Measurements from ENCODE around the gene CEP70.

Gene CEP70

GRCh38 chr3:138513090-138513843, 80.8 kb downstream of the CEP70 start:
- peaks cover 5% of the 10 kb centered on the region; the same call in 1 of the 2 replicates for H3K9me3 ChIP-seq (ENCODE audit: low read length)
- no peaks in the 10 kb centered on the region for H3K79me2 ChIP-seq (ENCODE audit: insufficient read depth, low read length)
- H3K27me3 ChIP-seq (ENCODE audit: insufficient read depth, low read length) = no peaks in the 10 kb centered on the region
- no peak overlapping the region for H2AFZ ChIP-seq (ENCODE audit: low read length)
- H3K4me3 ChIP-seq (ENCODE audit: low read depth, low read length, poor library complexity, severe bottlenecking) = no peak overlapping the region
- no peaks in the 10 kb centered on the region for H3K9me2 ChIP-seq (ENCODE audit: low read depth, low read length)
- H3K9ac ChIP-seq (ENCODE audit: low read length) = no peak overlapping the region
- no peak overlapping the region for H3K4me2 ChIP-seq (ENCODE audit: low read length)
- H4K20me1 ChIP-seq (ENCODE audit: insufficient read depth, low read length) = no peaks in the 10 kb centered on the region
- TF ChIP-seq CTCF (IDR thresholded peaks at IDR 0.05; ENCODE audit: low read length) (no peak), EZH2 (IDR thresholded peaks at IDR 0.05; ENCODE audit: borderline replicate concordance, low read length) (no peak)
- H3K36me3 ChIP-seq (ENCODE audit: insufficient read depth, low read length) = peaks cover 4% of the 10 kb centered on the region; the same call in 1 of the 2 replicates
- H3F3A ChIP-seq (ENCODE audit: insufficient read depth, low read length) = no peaks in the 10 kb centered on the region
- no peak overlapping the region for H3K27ac ChIP-seq (ENCODE audit: low read depth, low read length, poor library complexity, severe bottlenecking)
- no peaks in the 10 kb centered on the region for H3K4me1 ChIP-seq (ENCODE audit: insufficient read depth, low read length, severe bottlenecking)

GRCh38 chr3:138511945-138512344, 82.1 kb downstream of the CEP70 start:
- H4K20me1 ChIP-seq (ENCODE audit: insufficient read depth, low read length) = no peaks in the 10 kb centered on the region
- H2AFZ ChIP-seq (ENCODE audit: low read length) = no peak overlapping the region
- H3K9me3 ChIP-seq (ENCODE audit: low read length) = 0 out of 2 replicates have a peak, but pooled peaks cover 2% of the 10 kb centered on the region
- no peaks in the 10 kb centered on the region for H3K27me3 ChIP-seq (ENCODE audit: insufficient read depth, low read length)
- no peaks in the 10 kb centered on the region for H3F3A ChIP-seq (ENCODE audit: insufficient read depth, low read length)
- no peaks in the 10 kb centered on the region for H3K79me2 ChIP-seq (ENCODE audit: insufficient read depth, low read length)
- H3K4me2 ChIP-seq (ENCODE audit: low read length) = no peak overlapping the region
- no peak for TF ChIP-seq CTCF (IDR thresholded peaks at IDR 0.05; ENCODE audit: low read length)
- no peak for TF ChIP-seq EZH2 (IDR thresholded peaks at IDR 0.05; ENCODE audit: borderline replicate concordance, low read length)
- H3K9ac ChIP-seq (ENCODE audit: low read length) = no peak overlapping the region
- H3K9me2 ChIP-seq (ENCODE audit: low read depth, low read length) = no peaks in the 10 kb centered on the region
- no peak overlapping the region for H3K27ac ChIP-seq (ENCODE audit: low read depth, low read length, poor library complexity, severe bottlenecking)
- H3K36me3 ChIP-seq (ENCODE audit: insufficient read depth, low read length) = no peaks in the 10 kb centered on the region
- H3K4me1 ChIP-seq (ENCODE audit: insufficient read depth, low read length, severe bottlenecking) = no peaks in the 10 kb centered on the region
- H3K4me3 ChIP-seq (ENCODE audit: low read depth, low read length, poor library complexity, severe bottlenecking) = no peak overlapping the region

- no peaks in the 10 kb centered on the region for H3F3A ChIP-seq (ENCODE audit: insufficient read depth, low read length)
- no peaks in the 10 kb centered on the region for H3K79me2 ChIP-seq (ENCODE audit: insufficient read depth, low read length)
- H3K4me1 ChIP-seq (ENCODE audit: insufficient read depth, low read length, severe bottlenecking) = no peaks in the 10 kb centered on the region
- H3K9me3 ChIP-seq (ENCODE audit: low read length) = no peaks in the 10 kb centered on the region
- H2AFZ ChIP-seq (ENCODE audit: low read length) = no peak overlapping the region
- no peaks in the 10 kb centered on the region for H3K27me3 ChIP-seq (ENCODE audit: insufficient read depth, low read length)
- no peak overlapping the region for H3K4me2 ChIP-seq (ENCODE audit: low read length)
- no peaks in the 10 kb centered on the region for H4K20me1 ChIP-seq (ENCODE audit: insufficient read depth, low read length)
- TF ChIP-seq EZH2 (IDR thresholded peaks at IDR 0.05; ENCODE audit: borderline replicate concordance, low read length) = no peak
- TF ChIP-seq CTCF (IDR thresholded peaks at IDR 0.05; ENCODE audit: low read length) = no peak
- H3K9me2 ChIP-seq (ENCODE audit: low read depth, low read length) = no peaks in the 10 kb centered on the region
- no peak overlapping the region for H3K4me3 ChIP-seq (ENCODE audit: low read depth, low read length, poor library complexity, severe bottlenecking)
- no peaks in the 10 kb centered on the region for H3K36me3 ChIP-seq (ENCODE audit: insufficient read depth, low read length)
- H3K27ac ChIP-seq (ENCODE audit: low read depth, low read length, poor library complexity, severe bottlenecking) = no peak overlapping the region
- H3K9ac ChIP-seq (ENCODE audit: low read length) = no peak overlapping the region
Observed at GRCh38 chr3:138509586-138509985, 84.5 kb downstream of the CEP70 start.

Data from OCI-LY1 (cell line).